CD14-positive monocyte (primary cell): ENCODE measurements around the gene BCL2. TPM values are rescaled to one million over a fixed set of nuclear protein-coding genes. Genes with fewer than 3 reads are reported as not detected.

Experiments used
- DNase-seq, 3 donors: peaks; one replicate each; pipeline ENCODE4 v3.0.0-alpha.2; 2011 to 2022
- H2AFZ ChIP-seq: 2 replicates; pipeline ENCODE4 v1.6.0; 2012; ENCODE audit warnings: mild to moderate bottlenecking, low read depth, low read length, inconsistent platforms; ENCODE audit not compliant: insufficient read depth, poor library complexity, severe bottlenecking
- H3K27ac ChIP-seq, 2 donors: 1 replicate in 1 of 2; 2 replicates in 1 of 2; pipeline ENCODE4 v1.5.1; 2012 to 2013; ENCODE audit warnings: low read length in 2 of 2, control low read depth in 1 of 2, inconsistent platforms in 1 of 2, low read depth in 1 of 2, mild to moderate bottlenecking in 1 of 2
- H3K27me3 ChIP-seq, 2 donors: one replicate each; pipeline versions ENCODE4 v1.6.0 to v1.6.1; 2011 to 2013; ENCODE audit warnings: low read length in 2 of 2; ENCODE audit not compliant: control insufficient read depth in 2 of 2, insufficient read depth in 2 of 2
- H3K36me3 ChIP-seq, 2 donors: replicated peaks in 1 of 2; 1 replicate in 1 of 2; 2 replicates in 1 of 2; pipeline versions ENCODE4 v1.5.1 to v1.6.1; 2012 to 2013; ENCODE audit warnings: low read length in 2 of 2, control low read depth in 1 of 2, inconsistent platforms in 1 of 2, mild to moderate bottlenecking in 1 of 2; ENCODE audit not compliant: insufficient read depth in 2 of 2, control insufficient read depth in 1 of 2
- H3K4me1 ChIP-seq, 2 donors: 1 replicate in 1 of 2; 2 replicates in 1 of 2; pipeline versions ENCODE4 v1.5.1 to v1.6.1; 2012 to 2013; ENCODE audit warnings: low read length in 2 of 2, control low read depth in 1 of 2, inconsistent platforms in 1 of 2, mild to moderate bottlenecking in 1 of 2, moderate library complexity in 1 of 2; ENCODE audit not compliant: insufficient read depth in 2 of 2, control insufficient read depth in 1 of 2
- H3K4me2 ChIP-seq: replicated peaks from 2 replicates; pipeline ENCODE3; 2012; ENCODE audit warnings: low read length, moderate library complexity, mild to moderate bottlenecking; ENCODE audit not compliant: poor library complexity, severe bottlenecking; ENCODE audit errors: extremely low read depth
- H3K4me3 ChIP-seq, 3 experiments: fragments of 200-600 bp in 1 of 3; sonication (generic) in 1 of 3; replicated peaks in 1 of 3; 1 replicate in 2 of 3; 2 replicates in 1 of 3; pipeline ENCODE4 v1.5.1; 2011 to 2013; ENCODE audit warnings: low read length in 3 of 3, mild to moderate bottlenecking in 3 of 3, control low read depth in 2 of 3, low read depth in 2 of 3, inconsistent platforms in 1 of 3, moderate library complexity in 1 of 3
- H3K79me2 ChIP-seq: 2 replicates; pipeline ENCODE4 v1.6.0; 2012; ENCODE audit warnings: mild to moderate bottlenecking, control low read depth, inconsistent platforms, low read length, moderate library complexity; ENCODE audit not compliant: insufficient read depth
- H3K9ac ChIP-seq: 2 replicates; pipeline ENCODE4 v1.6.0; 2017; ENCODE audit warnings: low read length, mild to moderate bottlenecking; ENCODE audit not compliant: insufficient read depth, poor library complexity, severe bottlenecking
- H3K9me3 ChIP-seq, 2 donors: replicated peaks in 1 of 2; 1 replicate in 1 of 2; 2 replicates in 1 of 2; pipeline versions ENCODE4 v1.5.1 to v1.6.1; 2012 to 2013; ENCODE audit warnings: low read length in 2 of 2, control low read depth in 1 of 2; ENCODE audit not compliant: control insufficient read depth in 1 of 2, insufficient read depth in 1 of 2
- H4K20me1 ChIP-seq: 2 replicates; pipeline ENCODE4 v1.6.0; 2012; ENCODE audit warnings: mild to moderate bottlenecking, low read length, control low read depth, moderate library complexity; ENCODE audit not compliant: insufficient read depth
- H3K27ac Mint-ChIP-seq, 7 donors: one replicate each; pipeline ENCODE4 v1.8.0; 2020; ENCODE audit warnings: mild to moderate bottlenecking in 7 of 7, mixed read lengths in 7 of 7, moderate library complexity in 6 of 7, inconsistent platforms in 2 of 7
- H3K27me3 Mint-ChIP-seq, 3 donors: one replicate each; pipeline ENCODE4 v1.8.0; 2021 to 2022; ENCODE audit warnings: low read depth in 3 of 3, mild to moderate bottlenecking in 3 of 3, mixed read lengths in 3 of 3, moderate library complexity in 3 of 3, inconsistent platforms in 1 of 3
- H3K36me3 Mint-ChIP-seq, 2 donors: one replicate each; pipeline ENCODE4 v1.8.0; 2020; ENCODE audit warnings: mixed read lengths in 2 of 2, inconsistent platforms in 1 of 2, mild to moderate bottlenecking in 1 of 2
- H3K4me1 Mint-ChIP-seq: one replicate; pipeline ENCODE4 v1.8.0; 2020; ENCODE audit warnings: mild to moderate bottlenecking, mixed read lengths
- H3K4me3 Mint-ChIP-seq, 2 donors: one replicate each; pipeline ENCODE4 v1.8.0; 2020; ENCODE audit warnings: mild to moderate bottlenecking in 2 of 2, mixed read lengths in 2 of 2, moderate library complexity in 1 of 2
- H3K9me3 Mint-ChIP-seq, 7 donors: one replicate each; pipeline ENCODE4 v1.8.0; 2020 to 2022; ENCODE audit warnings: mixed read lengths in 7 of 7, mild to moderate bottlenecking in 6 of 7, moderate library complexity in 6 of 7, inconsistent platforms in 2 of 7
- CTCF ChIP-seq: fragments of 200-600 bp; IDR thresholded peaks from one replicate; pipeline ENCODE4 v1.8.0; 2022; ENCODE audit warnings: antibody characterized with exemption, mild to moderate bottlenecking
- WGBS: methylation state at CpG from one replicate; pipeline ENCODE4 v1.1.5; 2013; ENCODE audit warnings: missing lambda C conversion rate; ENCODE audit not compliant: insufficient coverage; 5-methylcytosine and 5-hydroxymethylcytosine counted together
- intact Hi-C, 2 donors: fragments of 100-400 bp; cut with micrococcal nuclease; formaldehyde crosslinking; loops; one replicate each; pipeline versions ENCODE4 v1.15.0 to v1.15.1; 2023
- polyA plus RNA-seq, 3 donors: library from polyadenylated mRNA; depleted of rRNA in 1 of 3; unstranded in 2 of 3; stranded (reverse) in 1 of 3; fragments of 300-500 nt in 2 of 3; fragments of >200 nt in 1 of 3; fragmentation: Illumina TruSeq in 2 of 3; gene quantifications; 1 replicate in 2 of 3; 2 replicates in 1 of 3; pipeline ENCODE4 v1.2.3, GENCODE V29; 2012 to 2021

BCL2 gene
- polyA plus RNA-seq, 3 donors = 0.58 to 2.5 (median 1.1) TPM

GRCh38 chr18:63140038-63140450 lies 179.5 kb downstream of the BCL2 start:
- no peak overlapping the region for H3K27ac Mint-ChIP-seq
- no peaks in the 10 kb centered on the region for H3K9me3 Mint-ChIP-seq
- H3K9me3 ChIP-seq = no peaks in the 10 kb centered on the region
- H3K79me2 ChIP-seq = peaks cover 5% of the 10 kb centered on the region
- H3K4me1 ChIP-seq = peaks cover 46 to 47% of the 10 kb centered on the region in 2 donors
- H3K36me3 Mint-ChIP-seq = peaks cover 0 to 4% of the 10 kb centered on the region in 2 donors
- DNase-seq = no peak
- no peak overlapping the region for H3K9ac ChIP-seq
- H3K27me3 Mint-ChIP-seq = peaks cover 0 to 6% (median 0%) of the 10 kb centered on the region in 3 donors
- H3K4me1 Mint-ChIP-seq = peaks cover 60% of the 10 kb centered on the region
- H4K20me1 ChIP-seq = no peaks in the 10 kb centered on the region
- no peak for TF ChIP-seq CTCF
- H3K27me3 ChIP-seq = no peaks in the 10 kb centered on the region
- no peaks in the 10 kb centered on the region for H3K36me3 ChIP-seq
- H3K27ac ChIP-seq = no peak overlapping the region
- no peak overlapping the region for H3K4me3 Mint-ChIP-seq
- no peak overlapping the region for H2AFZ ChIP-seq
- intact Hi-C loops = no loop called here
- no peak overlapping the region for H3K4me3 ChIP-seq
- 62% methylated on average over 2 of the region's 3 CpGs for WGBS
- H3K4me2 ChIP-seq = no peak overlapping the region

- Histone ChIP-seq H3K36me3 (no peaks in the 10 kb centered on the region), H3K9me3 (no peaks in the 10 kb centered on the region), H4K20me1 (no peaks in the 10 kb centered on the region), H2AFZ (peak overlapping the region; percentile 77), H3K4me3 (peak overlapping the region; percentile 37 to 76 (median 72)), H3K4me2 (peak overlapping the region; percentile 92), H3K4me1 (peaks cover 44 to 46% of the 10 kb centered on the region in 2 donors), H3K9ac (peak overlapping the region; percentile 49), H3K79me2 (peaks cover 5% of the 10 kb centered on the region), H3K27me3 (no peaks in the 10 kb centered on the region), H3K27ac (peak overlapping the region; percentile 12 to 48)
- peaks cover 51% of the 10 kb centered on the region for H3K4me1 Mint-ChIP-seq
- 33% methylated on average over 3 of the region's 10 CpGs for WGBS
- H3K4me3 Mint-ChIP-seq = peak overlapping the region; percentile 90 to 94
- peaks cover 0 to 4% of the 10 kb centered on the region in 2 donors for H3K36me3 Mint-ChIP-seq
- H3K9me3 Mint-ChIP-seq = no peaks in the 10 kb centered on the region
- H3K27ac Mint-ChIP-seq = peak overlapping the region in 5 of 7 donors; percentile 12 to 83 (median 66)
- peaks cover 0 to 6% (median 0%) of the 10 kb centered on the region in 3 donors for H3K27me3 Mint-ChIP-seq
- intact Hi-C loops = loop anchor here in 1 of 2 donors (10.0 kb wide), 1 partner anchor 296 kb away; no protein-coding TSS in a partner anchor
- DNase-seq = peak in 1 of 3 donors; percentile 10
- TF ChIP-seq CTCF = no peak
These were observed 180.9 kb downstream of the BCL2 start for GRCh38 chr18:63138436-63139340.
